Activated CD4-positive, alpha-beta T cell treated with anti-CD3 and anti-CD28 coated beads for 4 hours (primary cell): ENCODE measurements around the gene DCAF10.
"Not testable (repeated sequence)": the region's sequence is repeated elsewhere in the genome, so short reads cannot be mapped to it uniquely, and the experiment has no call there.

Experiments used
- DNase-seq, 2 donors: peaks; one replicate each; pipeline ENCODE4 v3.0.0-alpha.2; 2020

DCAF10 gene

GRCh38 chr9:37800631-37801286 lies at the start of gene DCAF10:
Gene DCAF10, plus strand, starts transcription at chr9:37800797. Its CDS starts 70 bp downstream, at chr9:37800867.
- DNase-seq: peak; percentile 84 to 85

- no peak for DNase-seq
Measured at GRCh38 chr9:37751186-37751585, 49.4 kb upstream of the DCAF10 start.

- DNase-seq: not testable (repeated sequence)
Measured at GRCh38 chr9:37751704-37752103, 48.9 kb upstream of the DCAF10 start.

GRCh38 chr9:37752112-37752511 lies 48.5 kb upstream of the DCAF10 start:
- not testable (repeated sequence) for DNase-seq

GRCh38 chr9:37752642-37753488 lies 47.7 kb upstream of the DCAF10 start:
- DNase-seq: no peak

- peak; percentile 74 to 76 for DNase-seq
Measured at GRCh38 chr9:37753489-37754190, 47.0 kb upstream of the DCAF10 start, which contains the start of gene TRMT10B. Gene TRMT10B, plus strand, starts transcription at chr9:37753805. Its CDS starts 8,127 bp downstream, at chr9:37761932.

GRCh38 chr9:37758747-37759146 lies 41.9 kb upstream of the DCAF10 start:
- no peak for DNase-seq

GRCh38 chr9:37760416-37761161 lies 40.0 kb upstream of the DCAF10 start:
- no peak for DNase-seq

- no peak for DNase-seq
Measured at GRCh38 chr9:37761511-37761910, 39.1 kb upstream of the DCAF10 start.

GRCh38 chr9:37765263-37765662 lies 35.3 kb upstream of the DCAF10 start:
- DNase-seq: not testable (repeated sequence)

GRCh38 chr9:37769306-37769705 lies 31.3 kb upstream of the DCAF10 start:
- no peak for DNase-seq

GRCh38 chr9:37769995-37770394 lies 30.6 kb upstream of the DCAF10 start:
- no peak for DNase-seq

GRCh38 chr9:37775216-37775919 lies 25.2 kb upstream of the DCAF10 start:
- no peak for DNase-seq

- no peak for DNase-seq
Measured at GRCh38 chr9:37776328-37776727, 24.3 kb upstream of the DCAF10 start.

GRCh38 chr9:37778534-37778933 lies 22.1 kb upstream of the DCAF10 start:
- DNase-seq: no peak

- DNase-seq: no peak
Measured at GRCh38 chr9:37784291-37784615, 16.3 kb upstream of the DCAF10 start.

- peak; percentile 79 for DNase-seq
Measured at GRCh38 chr9:37784616-37785483, 15.7 kb upstream of the DCAF10 start, which contains the start of gene EXOSC3. Gene EXOSC3, minus strand, starts transcription at chr9:37785064. Its CDS starts 20 bp downstream, at chr9:37785044.

GRCh38 chr9:37787059-37787458 lies 13.5 kb upstream of the DCAF10 start:
- DNase-seq: no peak

- DNase-seq: no peak
Measured at GRCh38 chr9:37788332-37788731, 12.3 kb upstream of the DCAF10 start.

GRCh38 chr9:37790096-37790495 lies 10.5 kb upstream of the DCAF10 start:
- no peak for DNase-seq

GRCh38 chr9:37792122-37792521 lies 8.5 kb upstream of the DCAF10 start:
- no peak for DNase-seq
